PC-3 (cell line): Measurements from ENCODE around the gene DGKB. TPM values are rescaled to one million over a fixed set of nuclear protein-coding genes. Genes with fewer than 3 reads are reported as not detected.

Experiments
- ATAC-seq: fragments of 200-7000 bp; cut with Tn5 transposase; 2 replicates; pipeline ENCODE4 v1.9.1; 2020; ENCODE audit warnings: mild to moderate bottlenecking, moderate library complexity
- BruUV-seq: library from RNA; stranded (reverse); fragments of 400-500 nt; replicated peaks from 2 replicates; lab custom pipeline; 2021; lab: Mats Ljungman, UMichigan
- CTCF ChIA-PET: fragments of 300-600 bp; sonication (Branson Sonifier 250); formaldehyde crosslinking; loops from one replicate; lab custom pipeline; 2022; ENCODE audit warnings: antibody characterized with exemption; lab: Charles Lee
- POLR2A ChIA-PET: fragments of 300-600 bp; sonication (Branson Sonifier 250); formaldehyde crosslinking; loops from one replicate; lab custom pipeline; 2022; ENCODE audit warnings: antibody characterized with exemption; ENCODE audit not compliant: unreplicated experiment; lab: Charles Lee
- DNase-seq: peaks from one replicate; pipeline ENCODE4 v3.0.0-alpha.2; 2015
- H2AFZ ChIP-seq: fragments of 300-600 bp; sonication (generic); 2 replicates; pipeline ENCODE4 v1.6.0; 2016; ENCODE audit warnings: antibody characterized with exemption, low read length
- H3F3A ChIP-seq: fragments of 300-600 bp; sonication (generic); one replicate; pipeline ENCODE4 v1.6.0; 2017; ENCODE audit warnings: antibody characterized with exemption, low read length, control low read depth, mild to moderate bottlenecking; ENCODE audit not compliant: unreplicated experiment
- H3K27ac ChIP-seq: fragments of 300-600 bp; sonication (generic); 2 replicates; pipeline ENCODE4 v1.5.1; 2016; ENCODE audit warnings: mild to moderate bottlenecking, low read length
- H3K27me3 ChIP-seq: fragments of 300-600 bp; sonication (generic); 2 replicates; pipeline ENCODE4 v1.6.1; 2016; ENCODE audit warnings: low read length, mixed read lengths
- H3K36me3 ChIP-seq: fragments of 300-600 bp; sonication (generic); 2 replicates; pipeline ENCODE4 v1.6.1; 2016; ENCODE audit warnings: low read depth, mixed run types, low read length, mixed read lengths
- H3K4me1 ChIP-seq: fragments of 300-600 bp; sonication (generic); 2 replicates; pipeline ENCODE4 v1.5.1; 2016; ENCODE audit warnings: low read length; ENCODE audit not compliant: insufficient read depth
- H3K4me2 ChIP-seq: fragments of 300-600 bp; sonication (generic); 2 replicates; pipeline ENCODE4 v1.6.0; 2016; ENCODE audit warnings: low read length
- H3K4me3 ChIP-seq: fragments of 300-600 bp; sonication (generic); 2 replicates; pipeline ENCODE4 v1.5.1; 2016; ENCODE audit warnings: mild to moderate bottlenecking, low read length, mixed read lengths
- H3K79me2 ChIP-seq: fragments of 300-600 bp; sonication (generic); 2 replicates; pipeline ENCODE4 v1.6.1; 2017; ENCODE audit warnings: low read length, mixed read lengths
- H3K9ac ChIP-seq: fragments of 300-600 bp; sonication (generic); 2 replicates; pipeline ENCODE4 v1.6.0; 2016; ENCODE audit warnings: mild to moderate bottlenecking, low read length
- H3K9me2 ChIP-seq: fragments of 300-600 bp; sonication (generic); replicated peaks from 2 replicates; pipeline ENCODE4 v1.6.1; 2016; ENCODE audit warnings: mixed run types, low read length, mixed read lengths
- H3K9me3 ChIP-seq: fragments of 300-600 bp; sonication (generic); 2 replicates; pipeline ENCODE4 v1.6.1; 2016; ENCODE audit warnings: low read length, mixed read lengths
- H4K20me1 ChIP-seq: fragments of 300-600 bp; sonication (generic); 2 replicates; pipeline ENCODE4 v1.6.1; 2016; ENCODE audit warnings: low read length, mixed read lengths
- CTCF ChIP-seq: fragments of 300-600 bp; sonication (generic); conservative IDR thresholded peaks from 2 replicates; pipeline ENCODE4 v1.5.1; 2017; ENCODE audit warnings: antibody characterized with exemption, low read depth, mild to moderate bottlenecking, low read length
- EZH2 ChIP-seq: fragments of 300-600 bp; sonication (generic); IDR thresholded peaks from one replicate; pipeline ENCODE4 v1.6.1; 2017; ENCODE audit warnings: antibody characterized with exemption, mild to moderate bottlenecking, low read length; ENCODE audit not compliant: unreplicated experiment
- EZH2phosphoT487 ChIP-seq: fragments of 300-600 bp; sonication (generic); IDR thresholded peaks from 2 replicates; pipeline ENCODE4 v1.6.1; 2018; ENCODE audit warnings: mild to moderate bottlenecking, antibody characterized with exemption, low read length, borderline replicate concordance
- intact Hi-C: fragments of 100-400 bp; cut with micrococcal nuclease; formaldehyde crosslinking; loops from 2 replicates; pipeline ENCODE4 v1.9.0; 2023
- total RNA-seq: library from RNA; depleted of rRNA; stranded (reverse); fragments of >200 nt; gene quantifications from 2 replicates; pipeline ENCODE4 v1.2.3, GENCODE V29; 2014

The DGKB gene
- total RNA-seq, 1 experiment from 2014 or later = 0.15 TPM

DNA sequence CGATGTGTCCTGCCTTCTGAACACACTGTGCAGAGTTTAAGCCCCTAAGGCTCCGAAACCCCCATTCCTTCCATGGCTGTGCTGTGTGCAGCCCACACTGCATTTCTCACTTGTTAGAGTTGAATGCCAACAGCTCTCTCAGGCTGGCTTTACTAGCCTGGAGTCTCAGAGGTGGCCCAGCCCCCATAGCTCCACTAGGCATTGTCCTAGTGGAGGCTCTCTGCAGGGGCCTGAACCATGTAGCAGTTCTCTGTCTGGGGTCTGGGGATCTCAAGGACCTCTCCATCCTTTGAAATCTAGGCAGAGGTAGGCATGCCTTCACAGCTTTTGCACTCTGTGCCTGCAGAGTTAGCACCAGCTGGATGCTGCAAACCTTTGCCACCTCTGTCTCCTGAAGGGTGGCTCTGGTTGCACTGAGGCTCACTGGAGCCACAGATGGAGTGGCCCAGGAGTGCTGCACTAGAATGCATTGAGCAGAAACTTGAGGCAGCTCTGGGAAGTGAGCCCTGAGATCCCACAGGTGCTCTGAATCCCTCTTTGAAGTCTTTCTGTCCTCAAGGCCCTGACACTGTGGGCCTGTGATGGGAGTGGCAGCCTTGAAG is 301.7 kb downstream of the DGKB start:
- ChIA-PET POLR2A (no interaction called here), CTCF (no interaction called here)
- Histone ChIP-seq H3K9me2 (no peaks in the 10 kb centered on the region), H2AFZ (no peak overlapping the region), H3K9me3 (no peaks in the 10 kb centered on the region), H3F3A (no peaks in the 10 kb centered on the region), H3K4me2 (no peak overlapping the region), H3K9ac (no peak overlapping the region), H3K4me3 (no peak overlapping the region), H3K4me1 (peaks cover 49% of the 10 kb centered on the region), H3K36me3 (no peaks in the 10 kb centered on the region), H3K27me3 (no peaks in the 10 kb centered on the region), H3K79me2 (no peaks in the 10 kb centered on the region), H3K27ac (no peak overlapping the region), H4K20me1 (no peaks in the 10 kb centered on the region)
- intact Hi-C loops = no loop called here
- BruUV-seq = no TSS peak
- ATAC-seq (no peak), DNase-seq (no peak)
- TF ChIP-seq CTCF (no peak), EZH2phosphoT487 (no peak), EZH2 (no peak)

DNA sequence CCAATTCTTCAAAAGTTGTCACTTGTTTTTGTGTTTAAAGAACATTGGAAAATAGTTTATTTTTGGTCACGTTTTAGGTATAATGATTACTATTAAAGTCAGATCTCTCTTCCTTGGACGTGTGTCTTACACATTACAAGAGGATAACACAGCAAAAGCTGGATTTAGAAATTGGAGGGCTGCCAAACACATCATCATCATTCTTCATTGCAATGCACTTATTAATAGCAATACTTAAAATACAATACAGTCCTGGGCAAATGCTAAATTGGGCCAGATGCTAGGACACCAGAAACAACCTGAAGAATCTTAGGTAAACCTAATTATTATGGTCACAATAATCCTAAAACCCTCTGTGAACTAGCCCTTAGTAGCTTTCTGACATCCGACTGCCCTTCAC is 303.6 kb downstream of the DGKB start:
- no peak for TF ChIP-seq EZH2phosphoT487
- no peak for TF ChIP-seq EZH2
- TF ChIP-seq CTCF = no peak
- ChIA-PET POLR2A (no interaction called here), CTCF (no interaction called here)
- BruUV-seq = no TSS peak
- Histone ChIP-seq H3K9me3 (no peaks in the 10 kb centered on the region), H3K27me3 (no peaks in the 10 kb centered on the region), H3K9me2 (no peaks in the 10 kb centered on the region), H4K20me1 (no peaks in the 10 kb centered on the region), H3K36me3 (no peaks in the 10 kb centered on the region), H3K9ac (no peak overlapping the region), H3K27ac (no peak overlapping the region), H3K4me1 (peaks cover 46% of the 10 kb centered on the region), H3K4me2 (no peak overlapping the region), H3F3A (no peaks in the 10 kb centered on the region), H2AFZ (no peak overlapping the region), H3K4me3 (no peak overlapping the region), H3K79me2 (no peaks in the 10 kb centered on the region)
- intact Hi-C loops = loop anchor here (5.0 kb wide), 2 partner anchors 72 to 92 kb away; no protein-coding TSS in a partner anchor
- no peak for ATAC-seq
- peak; percentile 50 for DNase-seq

- intact Hi-C loops = loop anchor here (5.0 kb wide), 2 partner anchors 69 to 89 kb away; no protein-coding TSS in a partner anchor
- Histone ChIP-seq H3K4me2 (peak overlapping the region; percentile 73), H3F3A (no peaks in the 10 kb centered on the region), H3K36me3 (no peaks in the 10 kb centered on the region), H2AFZ (peak overlapping the region; percentile 66; the same call in 1 of the 2 replicates), H4K20me1 (no peaks in the 10 kb centered on the region), H3K27me3 (no peaks in the 10 kb centered on the region), H3K4me1 (peaks cover 33% of the 10 kb centered on the region), H3K9ac (peak overlapping the region; percentile 17; the same call in 1 of the 2 replicates), H3K4me3 (peak overlapping the region; percentile 42), H3K9me3 (no peaks in the 10 kb centered on the region), H3K27ac (peak overlapping the region; percentile 73), H3K9me2 (no peaks in the 10 kb centered on the region), H3K79me2 (no peaks in the 10 kb centered on the region)
- no TSS peak for BruUV-seq
- ATAC-seq (peak; percentile 91), DNase-seq (peak; percentile 83)
- POLR2A ChIA-PET = no interaction called here
- CTCF ChIA-PET = no interaction called here
- TF ChIP-seq CTCF (no peak), EZH2phosphoT487 (no peak), EZH2 (no peak)
Observed at GRCh38 chr7:14596421-14596820, 306.1 kb downstream of the DGKB start.
